Stimulated activated CD8-positive, alpha-beta memory T cell treated with anti-CD3 and anti-CD28 coated beads, Interleukin-2, amount 100 ng/mL, for 48 hours (primary cell): ENCODE results near the gene NKX2-3.

Source experiments
- DNase-seq, 2 donors: peaks; one replicate each; pipeline ENCODE4 v3.0.0-alpha.2; 2020; ENCODE audit warnings: low read depth in 2 of 2

NKX2-3 gene

GRCh38 chr10:99537989-99538917, 5.5 kb downstream of the NKX2-3 start:
- DNase-seq, result no peak

GRCh38 chr10:99539120-99539519, 6.4 kb downstream of the NKX2-3 start:
- DNase-seq, result no peak

GRCh38 chr10:99539820-99540219, 7.1 kb downstream of the NKX2-3 start:
- DNase-seq, result no peak

GRCh38 chr10:99540306-99540656, 7.5 kb downstream of the NKX2-3 start:
- DNase-seq, result no peak

- no peak for DNase-seq
Measured at GRCh38 chr10:99540657-99541531, 8.2 kb downstream of the NKX2-3 start.

- no peak for DNase-seq
Measured at GRCh38 chr10:99544322-99544721, 11.6 kb downstream of the NKX2-3 start.

GRCh38 chr10:99548041-99548530, 15.3 kb downstream of the NKX2-3 start:
- DNase-seq, result no peak

- no peak for DNase-seq
Measured at GRCh38 chr10:99551158-99551557, 18.4 kb downstream of the NKX2-3 start.

GRCh38 chr10:99551616-99552015, 18.9 kb downstream of the NKX2-3 start:
- no peak for DNase-seq

GRCh38 chr10:99555371-99555770, 22.6 kb downstream of the NKX2-3 start:
- DNase-seq, result no peak

GRCh38 chr10:99555825-99556523, 23.2 kb downstream of the NKX2-3 start:
- no peak for DNase-seq

- DNase-seq, result no peak
Measured at GRCh38 chr10:99557044-99557443, 24.3 kb downstream of the NKX2-3 start.

- no peak for DNase-seq
Measured at GRCh38 chr10:99558708-99559107, 26.0 kb downstream of the NKX2-3 start.

GRCh38 chr10:99560277-99561126, 27.8 kb downstream of the NKX2-3 start:
- DNase-seq, result peak in 1 of 2 donors; percentile 8

- DNase-seq, result no peak
Measured at GRCh38 chr10:99562631-99563030, 29.9 kb downstream of the NKX2-3 start.

GRCh38 chr10:99564361-99564760, 31.6 kb downstream of the NKX2-3 start:
- no peak for DNase-seq

- DNase-seq, result no peak
Measured at GRCh38 chr10:99565166-99565565, 32.4 kb downstream of the NKX2-3 start.

- no peak for DNase-seq
Measured at GRCh38 chr10:99569253-99569939, 36.7 kb downstream of the NKX2-3 start.

GRCh38 chr10:99569961-99570360, 37.2 kb downstream of the NKX2-3 start:
- DNase-seq, result no peak

- no peak for DNase-seq
Measured at GRCh38 chr10:99571816-99572215, 39.1 kb downstream of the NKX2-3 start.
